Fibroblast of mammary gland (primary cell): ENCODE data around the gene ZXDC.

Source experiments
- DNase-seq: peaks from one replicate; pipeline ENCODE4 v3.0.0-alpha.2; 2010; ENCODE audit warnings: low read depth
- H3K4me3 ChIP-seq: 2 replicates; pipeline ENCODE4 v1.5.1; 2011; ENCODE audit warnings: low read depth, mild to moderate bottlenecking, low read length, moderate library complexity; ENCODE audit not compliant: control insufficient read depth
- TF ChIP-seq, protein P1 (sequence below): conservative IDR thresholded peaks from 2 replicates; pipeline ENCODE4 v1.5.1; 2011; ENCODE audit warnings: low read depth, low read length, inconsistent platforms; ENCODE audit not compliant: control insufficient read depth, insufficient read depth

ZXDC gene

DNA sequence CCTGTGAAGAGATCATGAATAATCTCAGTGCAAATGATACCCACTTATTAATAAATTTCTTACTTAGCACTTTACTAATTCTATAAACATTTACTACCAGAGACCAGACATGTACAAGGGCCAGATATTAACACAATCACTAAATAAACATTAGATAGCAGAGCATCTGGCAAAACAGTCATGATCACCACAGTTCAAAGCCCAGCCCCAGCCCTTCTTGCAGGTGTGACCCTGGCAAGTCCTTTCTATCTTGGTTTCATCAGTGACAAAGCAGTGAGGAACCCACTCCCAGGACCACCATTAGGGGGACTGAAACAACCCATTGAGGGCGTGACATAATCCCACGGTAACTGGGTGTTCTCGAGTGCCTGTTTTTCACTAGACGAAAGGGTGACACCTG, 11.6 kb downstream of the ZXDC start:
- TF ChIP-seq, protein P1, sequence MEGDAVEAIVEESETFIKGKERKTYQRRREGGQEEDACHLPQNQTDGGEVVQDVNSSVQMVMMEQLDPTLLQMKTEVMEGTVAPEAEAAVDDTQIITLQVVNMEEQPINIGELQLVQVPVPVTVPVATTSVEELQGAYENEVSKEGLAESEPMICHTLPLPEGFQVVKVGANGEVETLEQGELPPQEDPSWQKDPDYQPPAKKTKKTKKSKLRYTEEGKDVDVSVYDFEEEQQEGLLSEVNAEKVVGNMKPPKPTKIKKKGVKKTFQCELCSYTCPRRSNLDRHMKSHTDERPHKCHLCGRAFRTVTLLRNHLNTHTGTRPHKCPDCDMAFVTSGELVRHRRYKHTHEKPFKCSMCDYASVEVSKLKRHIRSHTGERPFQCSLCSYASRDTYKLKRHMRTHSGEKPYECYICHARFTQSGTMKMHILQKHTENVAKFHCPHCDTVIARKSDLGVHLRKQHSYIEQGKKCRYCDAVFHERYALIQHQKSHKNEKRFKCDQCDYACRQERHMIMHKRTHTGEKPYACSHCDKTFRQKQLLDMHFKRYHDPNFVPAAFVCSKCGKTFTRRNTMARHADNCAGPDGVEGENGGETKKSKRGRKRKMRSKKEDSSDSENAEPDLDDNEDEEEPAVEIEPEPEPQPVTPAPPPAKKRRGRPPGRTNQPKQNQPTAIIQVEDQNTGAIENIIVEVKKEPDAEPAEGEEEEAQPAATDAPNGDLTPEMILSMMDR = no peak
- no peak overlapping the region for H3K4me3 ChIP-seq
- no peak for DNase-seq

DNA sequence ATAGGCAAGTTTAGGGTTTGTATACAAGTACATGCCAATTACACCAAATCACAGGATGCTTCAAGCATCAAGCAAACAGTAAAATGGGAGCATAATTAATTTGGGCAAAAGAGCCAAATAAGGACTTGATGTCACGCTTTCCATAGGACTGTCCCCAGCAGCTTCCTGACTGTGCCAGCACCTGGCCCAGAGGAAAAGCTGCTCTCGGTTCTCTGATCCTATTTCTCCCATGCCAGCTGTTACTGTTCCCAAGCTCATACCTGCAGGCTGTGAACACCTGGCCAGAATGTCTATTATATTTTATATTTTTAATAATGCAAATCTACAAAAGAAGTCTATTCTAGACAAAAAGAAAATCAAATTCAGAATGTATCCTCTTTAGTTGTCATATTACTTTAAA, 12.2 kb downstream of the ZXDC start:
- H3K4me3 ChIP-seq = no peak overlapping the region
- DNase-seq = no peak
- TF ChIP-seq, protein P1 = no peak

DNA sequence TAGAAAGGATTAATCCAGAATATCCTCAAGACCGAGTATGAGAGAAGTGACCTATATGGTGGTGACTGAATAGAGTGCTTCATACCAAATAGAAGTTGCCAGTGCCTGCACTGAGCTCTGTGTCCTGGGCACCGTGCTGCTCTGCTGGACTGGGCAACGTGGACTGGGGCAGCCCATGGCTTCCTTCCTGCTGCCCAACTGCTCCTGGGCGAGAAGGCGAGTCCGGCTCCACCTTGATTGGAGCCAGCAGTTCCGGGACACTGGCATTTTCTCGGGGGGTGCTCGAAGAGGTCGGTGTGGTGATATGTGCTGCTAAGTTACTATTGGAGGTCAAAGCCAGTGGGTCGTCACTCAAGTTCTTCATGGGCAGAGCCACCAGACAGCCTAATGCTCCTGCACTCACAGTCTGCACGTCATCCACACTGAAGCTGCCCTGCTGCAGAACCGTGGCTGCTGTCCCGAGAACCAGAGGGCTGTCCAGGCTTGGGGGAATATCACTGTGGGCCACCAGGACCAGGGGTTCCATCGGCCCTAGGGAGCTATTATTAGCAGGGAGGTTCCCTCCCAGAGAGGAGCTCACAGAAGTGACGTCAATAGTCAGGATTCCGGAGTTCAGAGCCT, 14.1 kb downstream of the ZXDC start:
- no peak overlapping the region for H3K4me3 ChIP-seq
- TF ChIP-seq, protein P1 = no peak
- DNase-seq = no peak

DNA sequence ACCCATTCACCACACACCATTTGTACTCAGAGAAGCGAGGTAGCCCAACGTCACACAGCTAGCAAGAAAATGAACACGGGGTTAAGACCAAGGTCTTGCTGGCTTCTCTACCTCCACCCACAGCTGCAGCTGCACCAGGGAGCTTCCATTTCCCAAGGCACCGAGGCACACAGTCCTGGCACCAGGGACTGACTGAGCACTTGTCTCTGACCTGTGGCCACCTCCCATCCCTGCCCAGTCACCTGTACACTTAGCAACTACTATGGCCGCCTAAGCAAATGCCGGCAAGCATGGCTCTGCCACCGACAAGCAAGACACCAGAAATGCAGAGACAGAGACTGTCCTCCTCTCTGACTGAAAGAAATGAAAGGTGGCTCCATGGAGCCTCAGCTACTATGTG, 15.3 kb downstream of the ZXDC start:
- no peak for DNase-seq
- H3K4me3 ChIP-seq = no peak overlapping the region
- TF ChIP-seq, protein P1 = no peak

DNA sequence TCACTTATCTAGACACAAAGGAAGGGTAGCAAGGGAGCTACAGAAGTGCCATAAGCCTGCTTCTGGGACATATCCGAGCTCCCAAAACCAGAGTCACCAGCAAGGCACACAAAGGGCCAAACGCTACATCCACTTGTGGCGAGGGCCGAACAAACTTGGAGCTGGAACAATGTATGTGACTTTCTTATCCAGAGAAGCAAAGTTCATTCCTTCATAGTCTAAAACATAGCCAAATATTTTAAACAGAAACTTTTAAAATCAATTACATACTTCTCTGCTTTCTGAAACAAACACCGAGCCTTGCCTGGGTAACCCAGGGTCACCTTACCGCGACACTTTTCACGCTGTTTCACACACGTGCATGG, 15.9 kb downstream of the ZXDC start:
- TF ChIP-seq, protein P1 = no peak
- H3K4me3 ChIP-seq = no peak overlapping the region
- no peak for DNase-seq

DNA sequence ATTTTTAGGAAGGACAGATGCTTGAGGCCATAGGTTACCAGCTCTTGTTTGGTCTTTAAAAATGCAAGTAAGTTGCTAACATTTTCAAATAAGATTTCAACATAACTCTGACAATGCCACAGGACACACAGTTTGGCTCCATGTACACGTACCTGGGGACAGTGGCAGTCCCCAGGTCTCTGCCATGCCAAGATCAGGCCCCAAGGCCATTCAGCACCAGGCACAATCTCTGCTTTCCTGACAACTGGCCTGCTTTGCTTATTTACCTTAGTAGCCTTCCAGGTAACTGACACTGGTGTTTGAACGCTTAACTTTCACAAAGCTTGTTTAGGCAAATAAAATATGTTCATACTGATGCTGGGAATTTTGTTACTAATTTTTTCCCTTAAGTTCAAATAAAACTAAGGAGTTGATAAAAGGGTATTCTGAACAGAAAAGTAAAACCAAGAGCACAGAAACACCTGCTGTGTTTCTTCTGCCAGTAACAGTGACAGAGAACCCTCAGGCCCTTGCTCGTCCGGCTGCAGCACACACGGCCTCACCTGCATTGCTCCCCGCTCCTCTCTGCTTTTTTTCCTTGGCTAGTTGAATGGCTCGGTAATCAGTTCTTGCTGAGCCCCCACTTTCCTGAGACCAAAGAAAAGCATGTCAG, 16.5 kb downstream of the ZXDC start:
- no peak overlapping the region for H3K4me3 ChIP-seq
- TF ChIP-seq, protein P1 = no peak
- no peak for DNase-seq

DNA sequence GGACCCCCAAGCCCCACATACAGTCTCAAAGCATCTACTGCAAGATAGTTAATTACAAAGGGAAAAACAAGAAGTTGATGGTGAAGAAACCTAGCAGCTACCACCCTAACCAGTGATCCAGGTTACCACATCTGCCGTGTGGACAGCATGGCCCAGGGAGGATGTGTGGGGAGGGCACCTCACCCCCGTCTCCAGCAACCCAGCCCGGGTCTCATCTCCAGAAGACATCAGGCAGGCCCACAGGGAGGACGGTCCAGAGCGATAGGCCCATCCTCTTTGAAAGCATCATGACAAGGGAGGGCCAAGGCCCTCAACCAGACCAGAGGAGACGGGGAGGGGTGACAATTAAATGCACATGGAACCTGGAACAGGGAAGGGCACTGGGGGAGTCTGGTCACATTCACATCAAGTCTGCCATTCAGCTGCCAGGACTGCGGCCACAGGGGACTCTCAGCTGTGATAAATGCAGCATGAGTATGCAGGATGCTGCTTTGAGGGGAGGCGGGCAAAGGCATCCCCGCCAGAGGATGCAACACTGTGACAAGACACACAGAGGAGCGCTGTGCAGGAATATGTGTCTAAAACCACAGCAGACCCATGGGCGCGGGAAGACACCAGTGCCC, 18.8 kb downstream of the ZXDC start:
- no peak for DNase-seq
- TF ChIP-seq, protein P1 = no peak
- no peak overlapping the region for H3K4me3 ChIP-seq
